Measurements from ENCODE around the gene SKIL.

- no peak for TF ChIP-seq POLR2A (IDR thresholded peaks at IDR 0.05)
- no peak for TF ChIP-seq CTCF (IDR thresholded peaks at IDR 0.05)
Observed at GRCh38 chr3:170386468-170386867, 29.0 kb downstream of the SKIL start.

Data from thyroid gland (tissue), 4 donors.